ENCODE measurements around the gene RNF214.
"Not testable (repeated sequence)": the region's sequence is repeated elsewhere in the genome, so short reads cannot be mapped to it uniquely, and the experiment has no call there.

GRCh38 chr11:117264624-117265323 is 32.3 kb downstream of the RNF214 start:
- TF ChIP-seq POLR2A (IDR thresholded peaks at IDR 0.05; ENCODE audit: low read depth, low read length); POLR2AphosphoS5 (IDR thresholded peaks at IDR 0.05; ENCODE audit: low read depth, low read length); TAF1 (IDR thresholded peaks at IDR 0.05; ENCODE audit: borderline replicate concordance, low read depth, low read length): not testable (repeated sequence)
